Measurements from ENCODE around the gene ACYP1.

The ACYP1 gene

GRCh38 chr14:75066691-75067090 lies 2.9 kb upstream of the ACYP1 start:
- Histone ChIP-seq H3K4me2 (ENCODE audit: insufficient read depth, low read length) (no peak overlapping the region), H3K27me3 (ENCODE audit: insufficient read depth, low read length, poor library complexity) (no peaks in the 10 kb centered on the region), H4K20me1 (ENCODE audit: insufficient read depth, low read length) (no peaks in the 10 kb centered on the region), H3K4me1 (ENCODE audit: insufficient read depth, low read length) (peaks cover 17% of the 10 kb centered on the region), H2AFZ (ENCODE audit: low read depth, low read length) (no peak overlapping the region), H3K9me3 (ENCODE audit: insufficient read depth, low read length, severe bottlenecking) (no peaks in the 10 kb centered on the region), H3K4me3 (ENCODE audit: low read depth in 1 of 2, low read length in 2 of 2) (no peak overlapping the region), H3K36me3 (ENCODE audit: insufficient read depth, low read length) (peaks cover under 1% of the 10 kb centered on the region; the same call in 1 of the 2 replicates), H3K79me2 (ENCODE audit: insufficient read depth, low read length) (peaks cover 19% of the 10 kb centered on the region), H3K9ac (ENCODE audit: low read depth, low read length) (no peak overlapping the region), H3K27ac (ENCODE audit: low read length) (no peak overlapping the region)
- TF ChIP-seq CTCF (IDR thresholded peaks at IDR 0.05; ENCODE audit: borderline replicate concordance, extremely low read depth, low read length, poor library complexity, severe bottlenecking), result no peak
- no peak for TF ChIP-seq EZH2 (IDR thresholded peaks at IDR 0.05; ENCODE audit: borderline replicate concordance, low read depth, low read length, severe bottlenecking)
- DNase-seq (no peak), ATAC-seq (ENCODE audit: insufficient read depth, low read depth) (no peak)

DNA sequence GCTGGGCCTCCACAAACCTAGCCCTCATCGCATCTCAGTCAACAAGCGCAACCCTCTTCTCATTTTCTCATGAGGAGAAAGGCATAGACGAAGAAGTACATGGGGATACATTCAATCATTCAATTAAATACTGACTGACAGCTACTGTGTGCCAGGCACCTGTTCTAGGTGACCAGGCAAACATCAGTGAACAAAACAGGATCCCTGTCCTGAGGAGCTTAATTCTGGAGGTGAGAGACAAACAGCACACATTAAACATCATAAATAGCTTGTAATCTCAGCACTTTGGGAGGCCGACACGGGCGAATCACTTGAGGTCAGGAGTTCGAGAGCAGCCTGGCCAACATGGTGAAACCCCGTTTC lies 362 bp upstream of the ACYP1 start:
- peaks cover 21% of the 10 kb centered on the region for H3K36me3 ChIP-seq (ENCODE audit: insufficient read depth, low read length)
- ATAC-seq (ENCODE audit: insufficient read depth, low read depth) (no peak; the same call in 2 of the 3 replicates), DNase-seq (no peak)
- peak overlapping the region; percentile 59 to 91; a peak in 3 of 4 replicates for H3K4me3 ChIP-seq (ENCODE audit: low read depth in 1 of 2, low read length in 2 of 2)
- peak overlapping the region; percentile 93 for H2AFZ ChIP-seq (ENCODE audit: low read depth, low read length)
- H3K79me2 ChIP-seq (ENCODE audit: insufficient read depth, low read length), result peaks cover 40% of the 10 kb centered on the region
- no peaks in the 10 kb centered on the region for H4K20me1 ChIP-seq (ENCODE audit: insufficient read depth, low read length)
- H3K27ac ChIP-seq (ENCODE audit: low read length), result peak overlapping the region; percentile 89
- no peaks in the 10 kb centered on the region for H3K9me3 ChIP-seq (ENCODE audit: insufficient read depth, low read length, severe bottlenecking)
- peak overlapping the region; percentile 77 for H3K4me2 ChIP-seq (ENCODE audit: insufficient read depth, low read length)
- peak overlapping the region; percentile 74 for H3K9ac ChIP-seq (ENCODE audit: low read depth, low read length)
- no peaks in the 10 kb centered on the region for H3K27me3 ChIP-seq (ENCODE audit: insufficient read depth, low read length, poor library complexity)
- TF ChIP-seq EZH2 (IDR thresholded peaks at IDR 0.05; ENCODE audit: borderline replicate concordance, low read depth, low read length, severe bottlenecking) (no peak), CTCF (IDR thresholded peaks at IDR 0.05; ENCODE audit: borderline replicate concordance, extremely low read depth, low read length, poor library complexity, severe bottlenecking) (no peak)
- peaks cover 26% of the 10 kb centered on the region for H3K4me1 ChIP-seq (ENCODE audit: insufficient read depth, low read length)

- Histone ChIP-seq H3K9me3 (ENCODE audit: insufficient read depth, low read length, severe bottlenecking) (no peaks in the 10 kb centered on the region), H3K9ac (ENCODE audit: low read depth, low read length) (peak overlapping the region; percentile 74), H3K27me3 (ENCODE audit: insufficient read depth, low read length, poor library complexity) (no peaks in the 10 kb centered on the region), H2AFZ (ENCODE audit: low read depth, low read length) (peak overlapping the region; percentile 89), H3K27ac (ENCODE audit: low read length) (peak overlapping the region; percentile 89), H3K36me3 (ENCODE audit: insufficient read depth, low read length) (peaks cover 21% of the 10 kb centered on the region), H3K4me3 (ENCODE audit: low read depth in 1 of 2, low read length in 2 of 2) (peak overlapping the region; percentile 59 to 91), H3K4me2 (ENCODE audit: insufficient read depth, low read length) (peak overlapping the region; percentile 77), H4K20me1 (ENCODE audit: insufficient read depth, low read length) (no peaks in the 10 kb centered on the region), H3K4me1 (ENCODE audit: insufficient read depth, low read length) (peaks cover 26% of the 10 kb centered on the region), H3K79me2 (ENCODE audit: insufficient read depth, low read length) (peaks cover 45% of the 10 kb centered on the region)
- DNase-seq (no peak), ATAC-seq (ENCODE audit: insufficient read depth, low read depth) (no peak; the same call in 2 of the 3 replicates)
- TF ChIP-seq CTCF (IDR thresholded peaks at IDR 0.05; ENCODE audit: borderline replicate concordance, extremely low read depth, low read length, poor library complexity, severe bottlenecking) (no peak), EZH2 (IDR thresholded peaks at IDR 0.05; ENCODE audit: borderline replicate concordance, low read depth, low read length, severe bottlenecking) (no peak)
Observed at GRCh38 chr14:75063013-75063412, 811 bp downstream of the ACYP1 start.

GRCh38 chr14:75060420-75060819 lies 3.4 kb downstream of the ACYP1 start:
- H2AFZ ChIP-seq (ENCODE audit: low read depth, low read length), result no peak overlapping the region
- ATAC-seq (ENCODE audit: insufficient read depth, low read depth) (no peak), DNase-seq (no peak)
- no peak for TF ChIP-seq EZH2 (IDR thresholded peaks at IDR 0.05; ENCODE audit: borderline replicate concordance, low read depth, low read length, severe bottlenecking)
- TF ChIP-seq CTCF (IDR thresholded peaks at IDR 0.05; ENCODE audit: borderline replicate concordance, extremely low read depth, low read length, poor library complexity, severe bottlenecking), result no peak
- H3K9me3 ChIP-seq (ENCODE audit: insufficient read depth, low read length, severe bottlenecking), result no peaks in the 10 kb centered on the region
- no peak overlapping the region for H3K4me2 ChIP-seq (ENCODE audit: insufficient read depth, low read length)
- H4K20me1 ChIP-seq (ENCODE audit: insufficient read depth, low read length), result no peaks in the 10 kb centered on the region
- peaks cover 37% of the 10 kb centered on the region for H3K36me3 ChIP-seq (ENCODE audit: insufficient read depth, low read length)
- H3K9ac ChIP-seq (ENCODE audit: low read depth, low read length), result no peak overlapping the region
- no peaks in the 10 kb centered on the region for H3K27me3 ChIP-seq (ENCODE audit: insufficient read depth, low read length, poor library complexity)
- H3K4me1 ChIP-seq (ENCODE audit: insufficient read depth, low read length), result peaks cover 26% of the 10 kb centered on the region
- no peak overlapping the region for H3K4me3 ChIP-seq (ENCODE audit: low read depth in 1 of 2, low read length in 2 of 2)
- H3K79me2 ChIP-seq (ENCODE audit: insufficient read depth, low read length), result peaks cover 60% of the 10 kb centered on the region
- no peak overlapping the region for H3K27ac ChIP-seq (ENCODE audit: low read length)

Measured in DND-41 (cell line).